Right atrium auricular region (tissue), 2 donors: Measurements from ENCODE around the gene BMP7. TPM values are rescaled to one million over a fixed set of nuclear protein-coding genes. Genes with fewer than 3 reads are reported as not detected.

Experiments used
- DNase-seq: peaks from one replicate; pipeline ENCODE4 v3.0.0-alpha.2; 2019; ENCODE audit warnings: low spot score
- H3K27ac ChIP-seq, 2 donors: fragments of 200-600 bp; sonication (generic); 1 replicate in 1 of 2; 2 replicates in 1 of 2; pipeline ENCODE4 v1.5.1; 2016 to 2019
- H3K27me3 ChIP-seq, 2 donors: fragments of 200-600 bp; sonication (generic); one replicate each; pipeline versions ENCODE4 v1.5.1 to v1.6.0; 2017 to 2019
- H3K36me3 ChIP-seq: fragments of 200-600 bp; sonication (generic); one replicate; pipeline ENCODE4 v1.5.1; 2016
- H3K4me1 ChIP-seq, 2 donors: fragments of 200-600 bp; sonication (generic); one replicate each; pipeline versions ENCODE4 v1.5.1 to v1.6.0; 2017 to 2019
- H3K4me3 ChIP-seq, 2 donors: fragments of 200-600 bp; sonication (generic); 1 replicate in 1 of 2; 2 replicates in 1 of 2; pipeline ENCODE4 v1.5.1; 2017 to 2019; ENCODE audit warnings: mild to moderate bottlenecking in 1 of 2, moderate library complexity in 1 of 2
- H3K9me3 ChIP-seq, 2 donors: fragments of 200-600 bp; sonication (generic); one replicate each; pipeline ENCODE4 v1.5.1; 2019
- CTCF ChIP-seq, 2 donors: fragments of 200-600 bp; sonication (generic); IDR thresholded peaks; one replicate each; pipeline ENCODE4 v1.5.1; 2019; ENCODE audit warnings: antibody characterized with exemption in 2 of 2
- total RNA-seq, 2 donors: library from RNA; depleted of rRNA; stranded (reverse); fragments of >200 nt; gene quantifications; one replicate each; pipeline ENCODE4 v1.1.0, GENCODE V29; 2016

Gene BMP7
- total RNA-seq, 2 donors from 2014 or later = 15.1 to 23.0 TPM

- DNase-seq = no peak
- Histone ChIP-seq H3K9me3 (no peaks in the 10 kb centered on the region), H3K27ac (no peak overlapping the region), H3K27me3 (no peaks in the 10 kb centered on the region), H3K4me1 (peaks cover 0 to 6% of the 10 kb centered on the region in 2 donors), H3K36me3 (no peaks in the 10 kb centered on the region), H3K4me3 (no peak overlapping the region)
- TF ChIP-seq CTCF (IDR thresholded peaks at IDR 0.05) = no peak
These were observed 13.8 kb downstream of the BMP7 start for GRCh38 chr20:57252559-57253162.

DNA sequence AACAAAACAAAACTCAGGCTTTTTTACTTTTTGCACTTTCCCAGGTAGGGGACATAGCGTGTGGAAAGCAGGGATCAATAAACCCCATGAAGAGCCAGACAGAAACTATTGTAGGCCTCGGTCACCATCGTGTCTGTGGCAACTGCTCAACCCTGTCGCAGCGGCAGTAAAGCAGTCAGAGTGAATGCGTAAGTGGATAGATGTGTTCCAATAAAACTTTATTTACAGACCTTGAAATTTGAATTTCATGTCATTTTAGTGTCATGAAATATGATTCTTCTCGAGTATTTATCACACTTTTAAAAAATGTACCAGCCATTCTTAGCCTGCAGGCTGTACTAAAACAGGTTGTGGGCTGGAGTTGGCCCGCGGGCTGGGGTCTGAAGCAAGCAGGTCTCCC lies 14.5 kb downstream of the BMP7 start:
- DNase-seq = no peak
- no peak for TF ChIP-seq CTCF (IDR thresholded peaks at IDR 0.05)
- Histone ChIP-seq H3K27ac (peak overlapping the region in 1 of 2 donors; percentile 61), H3K9me3 (no peaks in the 10 kb centered on the region), H3K4me1 (peaks cover 0 to 6% of the 10 kb centered on the region in 2 donors), H3K4me3 (no peak overlapping the region), H3K27me3 (no peaks in the 10 kb centered on the region), H3K36me3 (no peaks in the 10 kb centered on the region)

DNA sequence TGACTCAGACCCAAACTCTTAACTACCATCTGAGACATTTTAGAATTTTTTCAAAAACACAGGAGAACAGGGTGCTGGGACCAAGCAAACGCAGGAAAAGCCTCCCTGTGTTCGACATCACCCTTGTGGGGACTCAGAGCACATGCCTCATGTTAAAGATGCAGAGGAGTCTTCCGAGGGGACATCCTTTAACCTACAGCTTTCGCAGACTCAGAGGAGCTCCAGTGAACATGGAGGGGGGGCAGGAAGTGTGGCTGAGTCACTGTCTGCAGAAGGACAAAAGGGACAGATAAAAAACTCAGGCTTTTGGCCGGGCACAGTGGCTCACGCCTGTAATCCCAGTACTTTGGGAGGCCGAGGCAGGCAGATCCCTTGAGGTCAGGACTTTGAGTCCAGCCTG lies 15.1 kb downstream of the BMP7 start:
- Histone ChIP-seq H3K36me3 (no peaks in the 10 kb centered on the region), H3K27ac (peak overlapping the region in 1 of 2 donors; percentile 61), H3K27me3 (no peaks in the 10 kb centered on the region), H3K4me3 (no peak overlapping the region), H3K4me1 (peaks cover 0 to 6% of the 10 kb centered on the region in 2 donors), H3K9me3 (no peaks in the 10 kb centered on the region)
- TF ChIP-seq CTCF (IDR thresholded peaks at IDR 0.05) = no peak
- no peak for DNase-seq

DNA sequence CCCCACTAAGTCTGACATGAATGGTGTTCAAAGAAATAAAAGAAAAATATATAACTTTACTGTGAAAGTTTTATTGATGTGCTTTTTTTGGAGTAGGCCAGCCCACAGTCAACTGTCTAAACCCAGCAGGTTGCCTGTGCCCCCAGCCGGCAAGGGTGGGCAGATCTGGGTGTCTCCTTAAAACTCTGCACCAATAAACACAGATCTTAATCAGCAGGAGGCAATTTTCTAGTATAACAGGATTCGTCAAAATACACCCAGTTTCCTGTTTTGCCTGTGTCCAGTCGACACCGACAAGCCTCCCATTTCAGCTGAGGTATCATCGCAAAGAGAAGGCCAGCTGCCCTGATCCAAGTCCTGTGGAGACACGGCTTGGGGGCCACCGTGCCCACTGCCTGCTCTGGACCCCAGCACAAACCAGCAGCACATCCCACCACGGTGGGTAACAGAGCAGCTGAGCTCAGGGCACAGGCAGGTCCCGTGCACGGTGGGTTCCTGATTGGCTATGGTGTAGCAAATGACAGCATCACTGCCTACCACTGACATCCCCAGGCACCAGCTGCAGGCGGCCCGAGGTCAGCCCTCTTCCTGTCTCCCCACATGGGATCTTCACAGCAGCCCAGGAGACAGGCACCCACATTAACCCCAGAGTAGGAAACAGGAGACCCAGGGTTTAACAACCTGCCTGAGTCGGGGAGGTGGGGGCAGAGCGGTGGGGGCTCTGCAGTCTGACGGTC lies 15.7 kb downstream of the BMP7 start:
- Histone ChIP-seq H3K4me1 (peaks cover 0 to 6% of the 10 kb centered on the region in 2 donors), H3K9me3 (no peaks in the 10 kb centered on the region), H3K4me3 (no peak overlapping the region), H3K36me3 (no peaks in the 10 kb centered on the region), H3K27ac (peak overlapping the region in 1 of 2 donors; percentile 61), H3K27me3 (no peaks in the 10 kb centered on the region)
- no peak for TF ChIP-seq CTCF (IDR thresholded peaks at IDR 0.05)
- DNase-seq = no peak

DNA sequence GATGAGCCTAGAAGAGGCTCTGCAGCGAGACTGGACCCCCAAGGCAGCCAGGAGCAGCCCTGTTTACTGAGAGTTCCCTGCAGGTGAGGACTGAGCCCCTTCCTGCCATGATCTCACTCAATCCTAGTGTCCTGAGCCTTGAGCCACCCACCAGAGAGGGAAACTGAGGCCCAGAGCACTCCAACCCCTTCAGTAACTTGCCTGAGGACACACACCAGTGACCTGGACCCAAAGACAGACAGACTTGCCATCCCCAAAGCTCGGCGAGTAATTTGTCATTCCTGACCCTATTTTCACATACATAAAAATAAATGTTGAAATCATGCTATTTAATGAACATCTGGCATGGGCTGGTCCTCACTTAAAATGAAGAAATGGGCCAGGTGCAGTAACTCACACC lies 16.7 kb downstream of the BMP7 start:
- Histone ChIP-seq H3K27me3 (no peaks in the 10 kb centered on the region), H3K4me1 (peaks cover 0 to 6% of the 10 kb centered on the region in 2 donors), H3K9me3 (no peaks in the 10 kb centered on the region), H3K27ac (no peak overlapping the region), H3K36me3 (no peaks in the 10 kb centered on the region), H3K4me3 (no peak overlapping the region)
- TF ChIP-seq CTCF (IDR thresholded peaks at IDR 0.05) = no peak
- DNase-seq = no peak
